ENCODE measurements around the gene KLHDC7B. TPM values are rescaled to one million over a fixed set of nuclear protein-coding genes. Genes with fewer than 3 reads are reported as not detected.

KLHDC7B gene
- total RNA-seq, 4 donors from 2014 or later = 0.17 TPM; not detected in 3

- TF ChIP-seq EP300 (IDR thresholded peaks at IDR 0.05) (no peak), POLR2AphosphoS5 (IDR thresholded peaks at IDR 0.05) (no peak), POLR2A (IDR thresholded peaks at IDR 0.05; ENCODE audit: low read depth) (no peak), CTCF (IDR thresholded peaks at IDR 0.05) (no peak)
- Histone ChIP-seq H3K4me1 (peaks cover 21 to 54% (median 45%) of the 10 kb centered on the region in 4 donors), H3K9me3 (no peaks in the 10 kb centered on the region), H3K27me3 (peaks cover 0 to 7% (median 0%) of the 10 kb centered on the region in 4 donors), H3K27ac (replicated peaks in 1 of 4) (peak overlapping the region; percentile 88 to 93 (median 90)), H3K4me3 (peak overlapping the region; percentile 64 to 75 (median 68)), H3K36me3 (peaks cover 21 to 45% (median 44%) of the 10 kb centered on the region in 4 donors)
- WGBS = 4% methylated on average over 16 of the region's 19 CpGs
- DNase-seq (ENCODE audit: extremely low spot score) = no peak
- intact Hi-C loops (cut with DNase I) = loop anchor here (2.0 to 5.0 kb wide), 2 partner anchors 16 to 58 kb away; partner anchors contain the start of genes CHKB and NCAPH2
Measured at GRCh38 chr22:50524676-50525103, 21.0 kb upstream of the KLHDC7B start.

GRCh38 chr22:50525104-50525857 lies 20.4 kb upstream of the KLHDC7B start, which contains the start of gene SCO2:
SCO2 (minus strand) TSS chr22:50525598; CDS start chr22:50524411, 1,187 bp downstream.
- intact Hi-C loops (cut with DNase I) = loop anchor here (2.0 to 5.0 kb wide), 2 partner anchors 16 to 57 kb away; partner anchors contain the start of genes CHKB and NCAPH2
- no peaks in the 10 kb centered on the region for H3K9me3 ChIP-seq

GRCh38 chr22:50525858-50526107 lies 19.9 kb upstream of the KLHDC7B start:
- no CpG with 5 or more reads among the region's 33 CpGs for WGBS
- peaks cover 27 to 64% (median 56%) of the 10 kb centered on the region in 4 donors for H3K4me1 ChIP-seq
- no peak for DNase-seq (ENCODE audit: extremely low spot score)
- H3K36me3 ChIP-seq = peaks cover 19 to 34% (median 34%) of the 10 kb centered on the region in 4 donors
- peak overlapping the region; percentile 88 to 93 (median 90) for H3K27ac ChIP-seq (replicated peaks in 1 of 4)
- H3K27me3 ChIP-seq = peaks cover 2 to 18% (median 7%) of the 10 kb centered on the region in 4 donors
- H3K4me3 ChIP-seq = peak overlapping the region; percentile 64 to 75 (median 68)
- H3K9me3 ChIP-seq = no peaks in the 10 kb centered on the region
- TF ChIP-seq POLR2AphosphoS5 (IDR thresholded peaks at IDR 0.05) (no peak), CTCF (IDR thresholded peaks at IDR 0.05) (no peak), EP300 (IDR thresholded peaks at IDR 0.05) (no peak), POLR2A (IDR thresholded peaks at IDR 0.05; ENCODE audit: low read depth) (no peak)
- intact Hi-C loops (cut with DNase I) = loop anchor here (2.0 to 5.0 kb wide), 2 partner anchors 17 to 57 kb away; partner anchors contain the start of genes CHKB and NCAPH2

More at GRCh38 chr22:50525104-50525857, 20.4 kb upstream of the KLHDC7B start, which contains the start of gene SCO2:
- TF ChIP-seq POLR2AphosphoS5 (IDR thresholded peaks at IDR 0.05) = peak; percentile 92 to 96
- TF ChIP-seq CTCF (IDR thresholded peaks at IDR 0.05) = peak; percentile 36 to 54 (median 43)
- TF ChIP-seq POLR2A (IDR thresholded peaks at IDR 0.05; ENCODE audit: low read depth) = peak; percentile 18
- TF ChIP-seq EP300 (IDR thresholded peaks at IDR 0.05) = no peak
- Histone ChIP-seq H3K4me3 (peak within 1 kb of the TSS; percentile 64 to 75 (median 68)), H3K27ac (replicated peaks in 1 of 4) (peak within 1 kb of the TSS; percentile 88 to 93 (median 90)), H3K36me3 (peaks cover 21 to 39% (median 38%) of the 10 kb centered on the region in 4 donors), H3K27me3 (peaks cover 0 to 13% (median 5%) of the 10 kb centered on the region in 4 donors), H3K4me1 (peaks cover 22 to 59% (median 51%) of the 10 kb centered on the region in 4 donors)
- WGBS = 0% methylated on average over 44 of the region's 84 CpGs
- DNase-seq (ENCODE audit: extremely low spot score) = peak; percentile 99

GRCh38 chr22:50526108-50526833 lies 19.4 kb upstream of the KLHDC7B start:
- peaks cover 32 to 69% (median 61%) of the 10 kb centered on the region in 4 donors for H3K4me1 ChIP-seq
- H3K9me3 ChIP-seq = no peaks in the 10 kb centered on the region
- intact Hi-C loops (cut with DNase I) = loop anchor here (5.0 kb wide), 1 partner anchor 56 kb away; the partner anchor contains the start of gene CHKB
- peak overlapping the region; percentile 64 to 75 (median 68) for H3K4me3 ChIP-seq
- TF ChIP-seq EP300 (IDR thresholded peaks at IDR 0.05) (no peak), POLR2AphosphoS5 (IDR thresholded peaks at IDR 0.05) (no peak), CTCF (IDR thresholded peaks at IDR 0.05) (peak; percentile 59 to 71 (median 66)), POLR2A (IDR thresholded peaks at IDR 0.05; ENCODE audit: low read depth) (no peak)
- no peak for DNase-seq (ENCODE audit: extremely low spot score)
- peaks cover 6 to 23% (median 10%) of the 10 kb centered on the region in 4 donors for H3K27me3 ChIP-seq
- 3% methylated on average over 17 of the region's 77 CpGs for WGBS
- peaks cover 14 to 30% (median 29%) of the 10 kb centered on the region in 4 donors for H3K36me3 ChIP-seq
- H3K27ac ChIP-seq (replicated peaks in 1 of 4) = peak overlapping the region; percentile 88 to 93 (median 90)
